NCI-H146 treated with DMSO at 0.1 percent for 48 hours (cell line): ENCODE measurements around the gene RAB7B.

ENCODE experiments used
- DNase-seq: peaks from one replicate; lab custom pipeline; 2025; ENCODE audit not compliant: unreplicated experiment; lab: John Stamatoyannopoulos, UW

Gene RAB7B

DNA sequence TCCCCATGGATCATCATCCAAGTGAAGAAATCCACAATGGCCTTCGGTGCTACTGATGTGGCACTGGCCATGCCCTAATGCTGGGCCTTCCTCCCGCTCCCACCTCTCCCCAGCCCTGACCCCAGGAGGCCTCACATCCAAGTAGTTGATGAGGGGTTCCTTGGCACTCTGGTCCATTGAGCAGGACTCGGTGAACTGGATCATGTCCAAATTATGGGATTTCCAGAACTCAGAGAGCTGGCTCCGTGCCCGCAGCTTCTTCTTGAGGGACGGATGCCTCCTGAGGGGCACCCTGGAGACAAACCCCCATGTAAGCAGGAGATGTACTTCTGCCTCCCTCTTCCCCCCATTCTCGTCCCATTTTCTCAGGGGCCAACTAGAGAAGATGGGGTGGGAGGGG lies 19.6 kb upstream of the RAB7B start:
- no peak for DNase-seq

DNA sequence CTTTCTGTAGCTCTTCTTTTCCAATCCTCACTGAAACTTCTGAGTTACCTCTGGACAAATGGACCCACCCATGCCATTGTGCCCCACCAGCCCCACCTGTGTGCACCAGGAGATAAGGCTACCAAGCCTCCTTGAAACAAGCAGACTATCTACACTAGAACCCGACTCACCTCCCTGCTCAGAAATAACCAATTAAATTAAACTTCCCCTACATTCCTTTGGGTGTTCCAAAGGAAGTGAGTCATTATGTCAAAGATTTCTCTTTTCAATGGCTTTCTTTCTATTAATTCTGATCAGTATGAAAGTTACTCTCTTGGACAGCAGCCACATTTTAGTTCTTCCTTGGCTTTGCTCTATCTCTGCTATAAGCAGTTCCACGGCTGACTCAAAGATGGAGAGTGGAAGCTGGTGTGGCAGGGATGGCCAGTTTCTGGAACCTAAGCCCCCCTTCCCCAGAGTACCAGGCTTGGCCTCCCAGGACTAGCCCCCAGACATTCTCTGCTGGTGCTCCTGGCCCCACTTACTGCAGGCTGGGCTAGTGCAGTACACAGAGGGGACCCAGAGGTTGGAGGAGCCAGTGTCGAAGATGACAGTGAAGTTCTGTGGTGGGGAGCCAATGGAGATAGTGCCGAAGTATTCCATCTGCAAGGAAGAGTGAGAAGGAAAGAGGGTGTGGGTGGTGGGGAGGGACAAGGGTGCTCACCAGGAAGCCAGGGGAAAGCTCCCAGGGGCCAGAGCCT lies 18.6 kb upstream of the RAB7B start:
- no peak for DNase-seq

DNA sequence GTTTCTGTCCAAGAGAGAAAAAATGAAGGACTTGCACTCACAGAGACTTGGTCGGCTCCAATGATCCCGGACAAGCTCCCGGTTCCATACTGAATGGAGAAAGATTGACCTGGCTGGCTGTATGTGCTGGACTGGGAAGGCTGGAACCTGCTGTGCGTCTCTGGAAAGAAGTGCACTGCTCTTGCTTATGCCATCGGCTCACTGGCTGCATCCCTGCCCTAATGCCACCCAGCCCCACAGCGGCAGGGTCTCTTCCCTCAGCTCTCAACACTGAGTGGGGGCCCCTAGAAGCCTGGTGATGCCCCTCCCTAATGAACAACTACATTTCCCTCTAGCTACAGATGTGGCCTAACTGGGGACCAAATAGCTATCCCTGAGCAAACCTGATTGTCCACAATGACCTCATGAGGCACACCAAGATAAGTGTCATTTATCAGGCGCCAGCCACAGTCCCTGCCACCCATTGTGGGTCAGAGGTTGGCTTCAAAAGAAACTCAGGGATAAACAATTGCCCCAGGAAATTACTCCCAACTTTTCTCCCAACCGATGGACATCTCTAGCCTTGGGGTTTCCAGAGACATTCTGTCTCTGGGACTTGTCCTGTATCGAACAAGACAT lies 17.9 kb upstream of the RAB7B start:
- no peak for DNase-seq

DNA sequence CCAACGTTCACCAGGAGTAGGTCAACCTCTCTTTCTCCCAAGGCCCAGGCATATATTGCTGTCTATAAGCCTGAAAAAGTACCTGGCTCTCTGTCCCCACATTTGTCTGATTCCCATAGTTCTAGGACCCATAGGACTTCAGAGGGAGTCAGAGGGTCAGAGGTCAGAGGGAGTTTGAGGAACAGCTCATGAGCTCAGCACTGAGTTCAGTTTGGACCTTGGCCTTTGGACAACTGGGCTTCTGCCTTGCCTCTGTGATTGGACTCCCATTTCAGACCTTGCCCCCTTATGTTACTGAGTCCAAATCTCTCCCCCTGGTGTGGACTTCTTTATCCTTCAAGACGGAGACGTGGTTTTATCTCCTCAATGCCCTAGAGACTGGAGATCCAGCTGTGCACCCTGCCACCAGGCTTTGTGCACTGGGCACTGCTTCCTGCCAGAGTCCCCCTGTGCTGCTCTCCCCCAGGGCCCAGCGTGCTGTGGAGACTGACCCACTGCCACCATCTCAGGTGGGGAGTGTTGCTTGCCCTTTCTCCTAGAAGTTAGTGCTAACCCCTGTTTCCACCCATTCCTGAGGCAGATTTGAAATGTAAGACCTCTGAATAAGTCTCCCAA lies 17.3 kb upstream of the RAB7B start:
- no peak for DNase-seq

DNA sequence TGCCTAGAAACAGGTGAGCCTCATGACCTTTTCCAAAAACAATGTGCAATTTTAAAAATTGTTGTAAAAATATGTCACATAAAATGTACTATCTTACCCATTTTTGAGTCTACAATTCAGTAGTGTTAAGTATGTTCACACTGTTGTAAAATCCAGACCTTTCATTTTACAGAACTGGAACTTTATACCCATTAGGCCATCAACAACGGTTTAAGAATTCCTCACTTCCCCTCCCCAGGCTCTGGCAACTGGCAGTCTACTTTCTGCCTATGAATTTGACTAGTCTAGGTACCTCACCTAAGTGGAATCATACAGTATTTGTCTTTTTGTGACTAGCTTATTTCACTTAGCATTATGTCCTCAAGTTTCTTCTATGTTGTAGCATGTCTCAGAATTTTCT lies 11.9 kb upstream of the RAB7B start:
- no peak for DNase-seq

DNA sequence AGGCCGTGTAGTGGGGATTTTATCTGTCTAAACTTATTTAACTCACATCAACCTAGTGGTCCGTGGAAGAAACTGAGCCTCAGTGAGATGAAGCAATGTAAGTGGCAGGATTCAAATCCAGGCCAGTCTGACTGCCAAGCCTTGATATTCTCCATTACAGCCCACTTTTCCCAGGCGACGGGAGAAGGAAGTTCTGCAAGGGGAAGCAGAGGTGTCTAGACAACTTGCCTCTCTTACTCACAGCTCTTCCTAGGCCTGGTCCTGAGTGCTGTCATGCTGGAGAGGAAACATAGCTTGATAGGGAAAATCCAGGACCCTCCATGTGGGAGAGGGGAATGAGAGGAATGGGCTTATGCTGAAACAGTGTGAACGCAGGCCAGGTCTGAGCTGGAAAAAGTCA lies 11.4 kb upstream of the RAB7B start:
- DNase-seq: no peak

DNA sequence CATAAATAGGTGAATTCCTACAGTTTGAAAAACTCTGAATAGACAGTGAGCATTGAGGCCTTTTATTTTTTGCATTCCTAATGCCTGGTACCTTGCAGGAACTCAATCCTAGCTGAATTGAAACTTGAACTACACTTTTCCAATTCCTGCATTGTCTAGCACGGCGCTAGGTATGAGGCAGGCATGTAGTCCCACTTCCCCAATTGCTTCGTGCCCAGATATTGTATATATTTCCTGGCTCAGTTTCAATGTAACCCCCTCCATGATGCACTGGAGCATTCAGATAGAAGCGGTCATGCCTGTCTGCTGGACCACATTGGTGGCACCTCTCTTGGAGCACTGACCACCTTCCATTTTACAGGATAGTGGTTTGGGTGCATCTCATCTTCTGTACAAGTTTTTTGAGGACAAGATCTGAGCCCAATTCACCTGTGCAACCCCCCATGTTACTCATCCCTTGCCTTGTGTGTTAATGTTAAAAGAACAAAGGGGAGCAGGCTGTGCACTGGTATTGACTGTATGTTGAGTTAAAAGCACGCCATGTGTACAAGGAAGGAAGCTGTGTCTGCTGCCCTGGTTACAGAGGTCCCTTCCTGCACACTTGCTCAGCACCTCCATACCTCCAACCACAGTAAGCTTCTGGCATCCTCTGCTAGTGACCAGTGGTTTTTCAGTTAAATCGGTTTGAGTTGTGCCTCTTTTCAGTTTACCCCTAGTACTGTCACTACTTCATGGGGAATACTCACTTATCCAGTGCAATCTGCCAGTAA lies 10.0 kb upstream of the RAB7B start:
- DNase-seq: no peak

DNA sequence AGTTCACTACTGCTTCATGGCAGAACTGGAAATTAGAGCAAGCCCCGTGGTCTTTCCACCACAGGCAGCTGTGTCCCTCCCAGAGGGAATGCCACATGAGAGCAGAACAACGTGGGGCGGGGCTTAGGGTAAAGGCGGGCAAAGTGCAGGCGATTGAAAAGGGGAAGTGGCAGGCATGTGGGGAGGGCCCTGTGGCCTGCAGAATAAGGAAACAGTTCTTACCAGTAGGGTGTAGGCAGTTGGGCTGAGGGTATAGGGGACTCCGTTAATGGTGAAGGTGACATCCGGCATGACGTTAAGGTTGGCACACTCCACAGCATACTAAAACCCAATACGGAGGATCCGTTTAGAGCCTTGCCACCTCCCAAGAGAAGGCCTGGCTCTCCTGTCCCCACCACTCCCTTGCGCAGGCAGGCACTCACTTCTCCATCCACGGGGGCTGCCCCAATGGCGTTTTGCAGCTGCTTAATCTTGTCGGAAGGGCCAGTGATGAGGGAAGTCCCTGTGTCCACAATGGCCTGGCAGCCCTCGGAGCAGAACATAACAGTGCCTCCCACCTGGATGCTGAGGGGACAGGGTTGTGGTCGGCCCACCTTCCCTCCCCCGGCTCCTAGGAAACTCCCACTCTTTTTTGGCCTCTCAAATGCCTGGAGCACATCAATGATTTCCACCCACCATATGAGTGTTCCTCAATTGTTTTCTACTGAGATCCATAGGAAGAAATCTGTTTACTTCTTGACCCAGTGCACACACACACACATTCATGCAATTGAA lies 9.1 kb upstream of the RAB7B start:
- no peak for DNase-seq

DNA sequence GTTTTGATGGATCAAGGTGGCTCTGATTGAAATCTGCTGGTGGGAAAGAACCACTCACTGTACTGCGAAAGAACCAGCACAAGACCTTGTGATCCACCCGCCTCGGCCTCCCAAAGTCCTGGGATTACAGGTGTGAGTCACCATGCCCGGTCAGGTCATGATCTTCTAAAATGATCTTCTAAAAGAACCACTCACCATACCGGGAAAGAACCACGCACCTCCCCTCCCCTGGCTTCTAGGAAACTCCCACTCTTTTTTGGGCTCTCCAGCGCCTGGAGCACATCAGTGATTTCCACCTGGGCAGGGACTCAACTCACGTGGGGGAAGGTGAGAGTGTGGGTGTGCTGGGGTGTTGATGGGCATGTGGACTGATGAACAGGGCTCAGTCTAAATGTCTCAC lies 7.9 kb upstream of the RAB7B start:
- no peak for DNase-seq

DNA sequence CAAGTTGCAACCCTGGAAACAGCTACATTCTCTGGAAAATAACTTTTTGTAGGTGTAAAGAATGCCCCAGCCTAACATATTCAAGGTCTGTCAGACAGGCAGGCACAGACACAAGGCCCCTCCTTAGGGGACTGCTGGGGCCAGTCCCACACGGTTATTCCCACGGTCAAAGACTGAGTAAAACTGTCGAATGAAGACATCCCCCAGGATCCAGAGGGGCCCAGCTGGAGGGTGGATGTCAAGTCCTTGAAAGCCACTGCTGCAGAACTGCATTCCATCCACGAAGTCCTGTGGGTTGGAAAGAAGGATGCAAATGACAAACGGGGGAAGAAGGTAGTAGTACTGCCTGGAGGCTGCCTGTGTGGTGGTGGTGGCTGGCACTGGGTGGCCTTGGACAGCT lies 6.9 kb upstream of the RAB7B start:
- DNase-seq: no peak

DNA sequence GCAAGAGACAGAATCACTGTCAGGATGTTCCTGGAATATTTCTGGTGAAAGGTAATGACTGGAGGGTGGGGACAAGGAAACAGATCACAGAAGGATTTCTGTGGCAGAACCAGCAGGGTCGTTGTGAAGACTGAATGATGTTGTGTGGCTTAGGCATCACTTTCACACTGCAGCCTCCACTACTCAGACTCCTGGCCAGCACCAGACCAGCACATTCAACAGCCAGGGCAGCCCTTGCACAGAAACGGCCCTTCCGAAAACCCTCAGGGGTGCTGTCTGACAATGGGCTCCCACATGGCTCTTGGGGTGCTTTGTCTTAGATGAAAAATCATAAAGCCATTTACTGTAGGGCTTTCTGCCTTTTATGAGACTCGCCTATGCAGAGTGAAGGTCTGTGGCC lies 3.8 kb upstream of the RAB7B start:
- DNase-seq: no peak

DNA sequence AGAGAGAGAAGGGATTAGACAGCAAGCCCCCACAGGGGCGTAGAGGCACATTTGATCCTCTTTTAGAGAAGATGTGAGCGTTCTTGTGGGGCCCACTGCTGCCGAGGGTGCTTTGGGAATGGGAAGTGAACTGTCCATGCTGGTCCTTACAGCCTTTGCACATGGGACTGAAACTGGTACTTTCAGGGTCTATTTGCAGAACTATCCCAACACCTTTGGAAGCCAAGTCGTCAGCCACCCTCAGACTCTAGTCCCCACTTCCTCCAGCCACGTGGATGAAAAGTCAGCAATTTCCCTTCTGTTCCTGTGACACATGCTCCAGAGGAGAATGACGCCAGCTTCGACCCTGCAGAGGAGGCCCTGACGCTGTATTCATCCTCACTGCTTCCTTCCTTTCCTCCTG lies 2.6 kb upstream of the RAB7B start:
- DNase-seq: no peak

DNA sequence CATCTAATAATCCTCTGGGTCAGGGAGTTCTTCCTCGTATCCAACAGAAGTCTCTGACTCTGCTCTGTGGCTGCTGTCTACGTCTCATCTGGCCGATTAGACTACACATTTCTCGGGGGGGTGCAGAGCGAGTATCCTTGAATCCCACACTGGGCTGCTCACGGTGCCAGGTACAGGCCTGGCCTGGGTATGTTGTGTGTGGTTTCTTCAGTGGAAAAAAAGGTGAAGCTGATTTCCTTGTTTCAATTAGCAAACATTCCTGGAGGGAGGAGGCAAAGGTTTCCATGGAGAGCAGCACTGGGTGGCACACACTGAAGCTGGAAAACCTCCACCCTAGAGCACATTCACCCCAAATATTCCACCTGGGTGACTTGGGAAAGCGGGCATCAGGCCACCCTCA lies 2.0 kb upstream of the RAB7B start:
- no peak for DNase-seq

DNA sequence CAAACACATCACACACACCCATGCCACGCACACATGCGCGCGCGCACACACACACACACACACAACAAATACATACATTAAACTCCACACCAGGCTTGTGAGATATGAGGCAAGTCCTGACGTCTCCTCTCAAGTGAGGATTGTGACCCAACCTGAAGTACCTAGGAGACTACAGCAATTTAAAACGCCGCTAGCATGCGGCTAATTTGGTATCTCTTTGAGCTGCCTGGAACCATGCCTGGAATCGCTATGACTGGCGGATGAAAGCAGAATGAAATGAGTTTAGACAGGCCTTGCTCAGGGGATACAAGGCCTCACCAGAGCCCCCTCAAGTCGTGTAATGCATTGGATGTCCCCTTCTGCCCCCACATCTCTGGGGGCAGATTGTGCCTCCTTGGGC lies 1.6 kb upstream of the RAB7B start:
- no peak for DNase-seq

DNA sequence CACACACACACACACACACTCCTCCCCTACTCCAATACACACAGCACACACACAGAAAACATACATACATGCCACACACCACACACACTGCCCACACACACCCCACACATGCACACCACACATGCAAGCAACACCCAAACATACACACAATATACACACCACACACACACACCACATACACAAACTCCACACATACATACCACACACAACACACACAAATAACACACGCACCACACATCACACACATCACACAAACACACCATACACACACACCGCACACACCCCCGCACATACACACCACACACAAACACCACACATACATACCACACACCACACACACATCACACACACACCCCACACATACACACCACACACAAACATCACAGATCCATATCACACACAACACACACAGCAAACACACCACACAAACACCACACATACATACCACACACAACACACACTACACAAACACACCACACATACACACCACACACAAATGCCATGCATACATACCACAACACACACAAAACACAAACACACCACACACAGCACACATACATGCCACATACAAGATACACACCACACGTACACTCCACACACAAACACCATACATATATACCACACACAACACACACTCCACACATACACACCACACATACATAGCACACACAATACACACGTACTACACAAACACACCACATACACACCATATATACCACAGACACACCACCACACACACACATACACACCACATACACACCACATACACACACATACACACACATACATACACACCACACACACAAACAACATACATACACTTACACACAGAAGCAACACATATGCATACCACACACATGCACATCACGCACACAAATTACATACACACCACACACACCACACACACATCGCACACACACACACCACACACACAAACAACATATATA lies 932 bp upstream of the RAB7B start:
- no peak for DNase-seq

DNA sequence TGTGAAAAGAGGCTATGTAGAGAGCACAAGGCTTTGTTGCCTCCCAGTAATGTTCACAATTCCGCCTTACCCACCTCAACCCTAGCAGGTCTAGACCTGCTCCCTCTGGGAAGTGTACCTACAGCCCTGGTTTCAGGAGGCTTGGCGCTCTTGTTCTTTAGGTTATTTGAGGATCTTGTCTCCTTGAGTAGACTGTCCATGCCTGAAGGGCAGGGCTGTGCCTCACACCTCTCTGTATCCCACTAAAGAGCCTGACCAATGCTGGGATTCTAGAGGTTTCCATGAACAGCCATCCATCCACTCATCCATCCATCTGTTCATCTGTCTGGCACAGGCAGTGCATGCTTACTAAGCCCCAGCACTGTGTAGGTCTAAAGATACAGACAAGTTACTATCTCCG lies 1.0 kb downstream of the RAB7B start:
- no peak for DNase-seq

DNA sequence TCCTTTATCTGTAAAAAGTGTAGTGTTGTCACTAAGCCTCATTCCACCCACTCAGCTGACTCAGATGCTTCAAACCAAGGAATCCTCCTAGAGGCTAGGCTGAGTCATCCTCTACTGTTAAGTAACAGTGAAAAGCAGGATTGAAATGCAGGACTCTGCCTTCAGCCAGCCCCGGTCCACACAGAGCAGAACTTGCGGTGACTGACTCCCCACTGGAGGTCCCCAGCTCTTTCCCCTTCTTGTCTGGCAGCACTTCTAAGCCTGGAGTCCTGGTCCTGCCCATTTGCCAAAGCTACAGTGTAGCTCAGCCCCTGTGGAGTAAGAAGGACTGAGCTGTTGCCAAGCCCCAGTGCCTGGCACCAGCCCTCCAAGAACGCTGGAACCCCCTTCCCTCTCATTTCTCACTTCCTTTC lies 1.7 kb downstream of the RAB7B start:
- DNase-seq: no peak

DNA sequence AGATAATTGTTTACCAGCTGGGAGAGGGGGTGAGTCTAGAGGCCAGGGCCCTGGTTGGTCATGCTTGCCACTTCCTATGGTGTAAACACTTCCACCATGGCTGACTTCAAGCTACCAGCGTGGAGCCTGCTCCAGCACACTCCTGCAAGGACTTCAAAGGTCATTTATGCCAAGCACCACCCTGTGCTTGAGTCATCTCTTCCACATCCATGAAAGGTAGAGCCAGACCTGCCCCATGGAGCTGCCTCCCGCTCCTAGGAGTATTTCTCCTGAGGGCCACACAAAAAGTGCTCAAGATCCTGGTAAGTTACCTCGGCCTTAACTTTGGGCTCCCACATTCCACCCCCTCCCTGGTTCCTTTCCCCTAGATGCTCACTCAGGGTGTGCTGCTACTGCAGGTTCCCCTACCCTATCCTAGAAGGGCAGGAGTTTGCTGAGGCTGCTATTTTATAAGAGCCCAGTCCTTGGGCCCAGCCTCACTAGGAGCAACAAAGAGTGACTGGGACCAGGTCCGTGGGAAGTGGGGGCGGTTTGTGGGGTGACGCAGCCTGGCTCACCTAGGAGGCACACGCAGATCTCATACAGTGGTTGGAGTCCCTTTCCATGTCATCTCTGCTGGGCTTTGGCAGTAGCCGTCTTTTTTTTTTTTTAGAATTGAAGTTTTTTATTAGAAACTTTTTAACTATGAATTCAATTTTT lies 2.4 kb downstream of the RAB7B start:
- DNase-seq: no peak

DNA sequence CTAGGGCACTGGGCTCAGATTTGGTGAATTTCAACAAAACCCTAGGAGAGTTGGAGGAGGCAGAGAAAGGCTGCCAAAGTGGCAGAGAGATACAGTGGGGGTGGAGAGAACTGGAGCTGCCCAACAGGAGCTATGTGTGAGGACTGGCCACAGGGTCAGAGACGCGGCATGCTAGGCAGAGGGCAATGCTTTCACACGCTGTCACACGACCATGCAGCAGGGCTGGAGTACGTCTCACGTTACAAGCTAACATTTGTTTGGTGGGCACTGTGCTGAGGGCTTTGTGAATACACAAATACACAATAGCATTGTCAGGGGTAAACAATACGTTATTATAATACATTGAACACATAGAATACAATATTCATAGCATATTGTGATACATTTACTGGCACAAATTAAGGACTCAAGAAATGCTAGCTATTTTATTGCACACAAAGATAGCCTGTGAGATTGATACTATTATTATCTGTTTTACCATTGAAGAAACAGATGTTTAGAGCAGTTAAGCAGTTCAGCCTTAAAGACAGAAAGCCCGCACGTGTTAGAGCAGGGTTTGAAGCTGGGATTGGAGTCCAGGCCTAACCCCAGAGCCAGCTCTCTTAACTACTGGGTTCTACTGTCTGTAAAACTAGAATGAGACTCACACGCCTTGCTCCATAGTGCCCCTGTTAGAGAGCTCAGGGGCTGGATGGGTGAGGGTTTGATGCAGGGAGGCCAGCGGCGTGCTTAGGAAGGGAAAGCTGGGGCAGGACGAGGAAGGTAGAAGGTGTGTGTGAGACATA lies 4.5 kb downstream of the RAB7B start:
- no peak for DNase-seq
